Ovary (tissue), 3 donors: ENCODE data around the gene ABLIM2.

Experiments used
- EP300 ChIP-seq: sonication (generic); formaldehyde crosslinking; IDR thresholded peaks from one replicate; pipeline ENCODE4 v1.6.1; 2017; ENCODE audit warnings: antibody characterized with exemption
- POLR2A ChIP-seq: fragments of 450-650 bp; IDR thresholded peaks from one replicate; pipeline ENCODE4 v1.6.1; 2017; ENCODE audit warnings: antibody characterized with exemption, mild to moderate bottlenecking, moderate library complexity
- TF ChIP-seq, protein P1 (sequence below), 3 donors: fragments of 450-650 bp in 2 of 3; fragments of 200-600 bp in 1 of 3; IDR thresholded peaks; one replicate each; pipeline versions ENCODE4 v1.5.1 to v1.8.0; 2016 to 2022; ENCODE audit warnings: antibody characterized with exemption in 3 of 3, mild to moderate bottlenecking in 1 of 3
- donor health status: DM: no; HTN: no; CAD: no.

DNA sequence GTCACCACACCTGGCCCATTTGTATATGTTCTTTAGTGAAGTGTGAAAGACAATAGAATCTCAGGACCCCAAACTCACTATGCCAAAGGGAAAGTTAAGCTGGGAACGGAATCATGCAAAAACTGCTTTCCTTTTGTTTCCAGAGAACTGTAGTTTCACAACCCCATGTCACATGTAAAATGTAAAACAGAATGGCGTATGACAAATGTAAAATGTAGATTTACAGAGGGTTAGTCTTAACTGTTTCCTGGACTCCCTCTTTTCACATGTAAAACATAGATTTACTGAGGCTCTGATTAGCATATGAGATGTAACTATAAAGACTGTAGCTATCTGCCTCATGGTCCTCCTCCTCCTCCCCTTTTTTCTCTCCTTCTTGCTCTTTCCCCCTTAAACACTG is 66.3 kb downstream of the ABLIM2 start:
- TF ChIP-seq, protein P1, sequence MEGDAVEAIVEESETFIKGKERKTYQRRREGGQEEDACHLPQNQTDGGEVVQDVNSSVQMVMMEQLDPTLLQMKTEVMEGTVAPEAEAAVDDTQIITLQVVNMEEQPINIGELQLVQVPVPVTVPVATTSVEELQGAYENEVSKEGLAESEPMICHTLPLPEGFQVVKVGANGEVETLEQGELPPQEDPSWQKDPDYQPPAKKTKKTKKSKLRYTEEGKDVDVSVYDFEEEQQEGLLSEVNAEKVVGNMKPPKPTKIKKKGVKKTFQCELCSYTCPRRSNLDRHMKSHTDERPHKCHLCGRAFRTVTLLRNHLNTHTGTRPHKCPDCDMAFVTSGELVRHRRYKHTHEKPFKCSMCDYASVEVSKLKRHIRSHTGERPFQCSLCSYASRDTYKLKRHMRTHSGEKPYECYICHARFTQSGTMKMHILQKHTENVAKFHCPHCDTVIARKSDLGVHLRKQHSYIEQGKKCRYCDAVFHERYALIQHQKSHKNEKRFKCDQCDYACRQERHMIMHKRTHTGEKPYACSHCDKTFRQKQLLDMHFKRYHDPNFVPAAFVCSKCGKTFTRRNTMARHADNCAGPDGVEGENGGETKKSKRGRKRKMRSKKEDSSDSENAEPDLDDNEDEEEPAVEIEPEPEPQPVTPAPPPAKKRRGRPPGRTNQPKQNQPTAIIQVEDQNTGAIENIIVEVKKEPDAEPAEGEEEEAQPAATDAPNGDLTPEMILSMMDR (IDR thresholded peaks at IDR 0.05): no peak
- no peak for TF ChIP-seq POLR2A
- TF ChIP-seq EP300: no peak
